ENCODE results near the gene SECISBP2.

DNA sequence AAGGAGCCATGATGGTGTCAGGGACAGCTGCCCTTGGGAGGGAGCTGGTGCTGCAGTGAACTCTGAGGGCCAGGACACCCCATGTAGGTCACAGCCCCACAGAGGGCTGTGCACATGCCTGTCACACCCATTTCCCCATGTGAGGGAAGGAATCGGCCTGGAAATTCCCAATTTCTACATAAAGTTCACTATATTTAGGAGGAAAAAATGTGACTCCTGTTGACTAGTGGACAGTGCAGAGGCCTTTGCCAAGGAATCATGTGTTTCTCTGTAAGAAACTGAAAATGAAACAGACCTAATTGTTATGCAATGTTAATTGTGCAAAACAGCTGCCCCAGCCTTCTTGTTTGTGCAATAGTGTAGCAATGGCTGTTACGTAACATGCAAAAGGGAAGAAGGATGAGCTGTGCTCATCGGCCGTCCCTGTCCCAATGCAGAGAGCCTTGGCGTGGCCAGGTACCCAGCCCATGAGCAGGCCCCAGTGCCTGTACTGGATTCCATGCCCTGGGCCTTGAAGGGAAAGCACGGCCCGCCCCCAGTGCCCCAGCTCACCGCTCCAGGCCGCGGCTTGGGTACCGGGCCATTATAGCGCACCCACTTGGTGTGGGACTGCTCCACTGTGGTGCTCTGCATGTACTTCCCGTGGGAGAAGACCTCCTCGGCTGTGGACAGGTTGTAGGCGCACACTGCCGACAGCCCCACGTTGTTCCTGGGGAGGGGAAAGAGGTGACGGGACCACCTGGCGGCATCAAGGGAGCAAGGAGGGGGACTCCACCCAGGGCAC lies 70.0 kb downstream of the SECISBP2 start:
- TF ChIP-seq CTCF (IDR thresholded peaks at IDR 0.05; ENCODE audit: low read depth, low read length, missing input control) (no peak), HNF4G (IDR thresholded peaks at IDR 0.05) (peak; percentile 37), MAX (IDR thresholded peaks at IDR 0.05) (peak; percentile 100), TAF1 (conservative IDR thresholded peaks at IDR 0.05) (no peak), JUND (IDR thresholded peaks at IDR 0.05) (peak; percentile 82 to 92), FOXA2 (IDR thresholded peaks at IDR 0.05) (peak; percentile 78), RXRA (IDR thresholded peaks at IDR 0.05) (peak; percentile 90 to 97), RAD21 (IDR thresholded peaks at IDR 0.05) (peak; percentile 57 to 68), SP1 (IDR thresholded peaks at IDR 0.05) (peak; percentile 78), ZBTB33 (IDR thresholded peaks at IDR 0.05) (no peak), EGR1 (IDR thresholded peaks at IDR 0.05; ENCODE audit: low read depth in 2 of 2) (peak in 1 of 2 donors; percentile 94), GABPA (IDR thresholded peaks at IDR 0.05 in 1 of 2, conservative IDR thresholded peaks at IDR 0.05 in 1 of 2) (peak in 1 of 2 donors; percentile 66)
- TF ChIP-seq, protein P1, sequence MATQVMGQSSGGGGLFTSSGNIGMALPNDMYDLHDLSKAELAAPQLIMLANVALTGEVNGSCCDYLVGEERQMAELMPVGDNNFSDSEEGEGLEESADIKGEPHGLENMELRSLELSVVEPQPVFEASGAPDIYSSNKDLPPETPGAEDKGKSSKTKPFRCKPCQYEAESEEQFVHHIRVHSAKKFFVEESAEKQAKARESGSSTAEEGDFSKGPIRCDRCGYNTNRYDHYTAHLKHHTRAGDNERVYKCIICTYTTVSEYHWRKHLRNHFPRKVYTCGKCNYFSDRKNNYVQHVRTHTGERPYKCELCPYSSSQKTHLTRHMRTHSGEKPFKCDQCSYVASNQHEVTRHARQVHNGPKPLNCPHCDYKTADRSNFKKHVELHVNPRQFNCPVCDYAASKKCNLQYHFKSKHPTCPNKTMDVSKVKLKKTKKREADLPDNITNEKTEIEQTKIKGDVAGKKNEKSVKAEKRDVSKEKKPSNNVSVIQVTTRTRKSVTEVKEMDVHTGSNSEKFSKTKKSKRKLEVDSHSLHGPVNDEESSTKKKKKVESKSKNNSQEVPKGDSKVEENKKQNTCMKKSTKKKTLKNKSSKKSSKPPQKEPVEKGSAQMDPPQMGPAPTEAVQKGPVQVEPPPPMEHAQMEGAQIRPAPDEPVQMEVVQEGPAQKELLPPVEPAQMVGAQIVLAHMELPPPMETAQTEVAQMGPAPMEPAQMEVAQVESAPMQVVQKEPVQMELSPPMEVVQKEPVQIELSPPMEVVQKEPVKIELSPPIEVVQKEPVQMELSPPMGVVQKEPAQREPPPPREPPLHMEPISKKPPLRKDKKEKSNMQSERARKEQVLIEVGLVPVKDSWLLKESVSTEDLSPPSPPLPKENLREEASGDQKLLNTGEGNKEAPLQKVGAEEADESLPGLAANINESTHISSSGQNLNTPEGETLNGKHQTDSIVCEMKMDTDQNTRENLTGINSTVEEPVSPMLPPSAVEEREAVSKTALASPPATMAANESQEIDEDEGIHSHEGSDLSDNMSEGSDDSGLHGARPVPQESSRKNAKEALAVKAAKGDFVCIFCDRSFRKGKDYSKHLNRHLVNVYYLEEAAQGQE (IDR thresholded peaks at IDR 0.05) = peak; percentile 86

Data from liver (tissue), 3 donors.